Stimulated activated CD4-positive, alpha-beta T cell treated with anti-CD3 and anti-CD28 coated beads, Interleukin-2, amount 100 ng/mL, for 4 hours (primary cell): Measurements from ENCODE around the gene SERBP1.
"Not testable (repeated sequence)": the region's sequence is repeated elsewhere in the genome, so short reads cannot be mapped to it uniquely, and the experiment has no call there.

Source experiments
- DNase-seq: peaks from one replicate; pipeline ENCODE4 v3.0.0-alpha.2; 2020; ENCODE audit warnings: low read depth

The SERBP1 gene

GRCh38 chr1:67430358-67431155, at the start of gene SERBP1:
TSS of gene SERBP1 (minus strand) at chr1:67430402. CDS start at chr1:67430300, 102 bp downstream.
- DNase-seq: peak; percentile 94

GRCh38 chr1:67479146-67479891, 49.1 kb upstream of the SERBP1 start:
- DNase-seq: no peak

GRCh38 chr1:67476906-67477305, 46.7 kb upstream of the SERBP1 start:
- DNase-seq: no peak

- DNase-seq: no peak
Observed at GRCh38 chr1:67476006-67476482, 45.8 kb upstream of the SERBP1 start.

GRCh38 chr1:67472056-67472455, 41.9 kb upstream of the SERBP1 start:
- DNase-seq: no peak

- DNase-seq: no peak
Observed at GRCh38 chr1:67469431-67469830, 39.2 kb upstream of the SERBP1 start.

- DNase-seq: no peak
Observed at GRCh38 chr1:67468066-67468718, 38.0 kb upstream of the SERBP1 start.

GRCh38 chr1:67465375-67465774, 35.2 kb upstream of the SERBP1 start:
- DNase-seq: no peak

GRCh38 chr1:67464746-67465145, 34.5 kb upstream of the SERBP1 start:
- no peak for DNase-seq

- DNase-seq: no peak
Observed at GRCh38 chr1:67464058-67464457, 33.9 kb upstream of the SERBP1 start.

- DNase-seq: no peak
Observed at GRCh38 chr1:67463298-67463955, 33.2 kb upstream of the SERBP1 start.

GRCh38 chr1:67460676-67461500, 30.7 kb upstream of the SERBP1 start:
- DNase-seq: no peak

- DNase-seq: no peak
Observed at GRCh38 chr1:67459068-67459467, 28.9 kb upstream of the SERBP1 start.

GRCh38 chr1:67458663-67459062, 28.5 kb upstream of the SERBP1 start:
- DNase-seq: no peak

- DNase-seq: no peak
Observed at GRCh38 chr1:67457247-67457646, 27.0 kb upstream of the SERBP1 start.

GRCh38 chr1:67451815-67452214, 21.6 kb upstream of the SERBP1 start:
- no peak for DNase-seq

- no peak for DNase-seq
Observed at GRCh38 chr1:67451356-67451755, 21.2 kb upstream of the SERBP1 start.

- DNase-seq: no peak
Observed at GRCh38 chr1:67446893-67447292, 16.7 kb upstream of the SERBP1 start.

GRCh38 chr1:67446014-67446413, 15.8 kb upstream of the SERBP1 start:
- DNase-seq: not testable (repeated sequence)

- no peak for DNase-seq
Observed at GRCh38 chr1:67441739-67442281, 11.6 kb upstream of the SERBP1 start.

- peak; percentile 13 for DNase-seq
Observed at GRCh38 chr1:67441183-67441582, 11.0 kb upstream of the SERBP1 start.
